Measurements from ENCODE around the gene TOR1A.

DNA sequence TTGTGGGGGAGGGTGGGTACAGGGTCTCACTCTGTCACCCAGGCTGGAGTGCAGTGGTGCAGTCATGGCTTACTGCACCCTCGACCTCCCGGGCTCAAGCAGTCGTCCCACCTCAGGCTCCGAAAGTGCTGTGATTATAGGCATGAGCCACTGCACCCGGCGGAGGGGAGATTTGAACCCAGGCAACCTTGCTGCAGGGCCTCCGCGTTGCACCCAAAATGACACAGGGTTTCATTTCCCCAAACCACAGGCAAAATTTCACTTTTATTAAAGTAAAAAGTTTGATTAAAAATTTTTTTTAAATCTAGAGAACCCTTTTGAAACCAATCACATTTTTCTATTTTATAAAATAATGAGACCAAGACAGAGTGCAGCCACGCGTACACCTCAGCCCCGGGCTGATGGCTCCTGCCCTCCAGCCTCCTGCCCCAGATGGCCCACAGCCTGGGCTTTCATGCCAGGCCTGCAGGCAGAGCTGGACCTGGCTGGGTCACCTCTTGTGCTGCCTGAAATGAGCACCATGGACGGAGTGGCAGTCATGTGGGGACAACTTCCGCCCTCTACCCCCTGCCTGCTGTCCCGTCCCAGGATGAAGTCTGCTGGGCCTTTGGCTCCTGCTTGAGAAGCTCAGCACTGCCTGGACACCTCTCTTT lies 41.9 kb upstream of the TOR1A start:
- TF ChIP-seq, protein P1, sequence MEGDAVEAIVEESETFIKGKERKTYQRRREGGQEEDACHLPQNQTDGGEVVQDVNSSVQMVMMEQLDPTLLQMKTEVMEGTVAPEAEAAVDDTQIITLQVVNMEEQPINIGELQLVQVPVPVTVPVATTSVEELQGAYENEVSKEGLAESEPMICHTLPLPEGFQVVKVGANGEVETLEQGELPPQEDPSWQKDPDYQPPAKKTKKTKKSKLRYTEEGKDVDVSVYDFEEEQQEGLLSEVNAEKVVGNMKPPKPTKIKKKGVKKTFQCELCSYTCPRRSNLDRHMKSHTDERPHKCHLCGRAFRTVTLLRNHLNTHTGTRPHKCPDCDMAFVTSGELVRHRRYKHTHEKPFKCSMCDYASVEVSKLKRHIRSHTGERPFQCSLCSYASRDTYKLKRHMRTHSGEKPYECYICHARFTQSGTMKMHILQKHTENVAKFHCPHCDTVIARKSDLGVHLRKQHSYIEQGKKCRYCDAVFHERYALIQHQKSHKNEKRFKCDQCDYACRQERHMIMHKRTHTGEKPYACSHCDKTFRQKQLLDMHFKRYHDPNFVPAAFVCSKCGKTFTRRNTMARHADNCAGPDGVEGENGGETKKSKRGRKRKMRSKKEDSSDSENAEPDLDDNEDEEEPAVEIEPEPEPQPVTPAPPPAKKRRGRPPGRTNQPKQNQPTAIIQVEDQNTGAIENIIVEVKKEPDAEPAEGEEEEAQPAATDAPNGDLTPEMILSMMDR (IDR thresholded peaks at IDR 0.05) = no peak
- no peak for TF ChIP-seq POLR2A (IDR thresholded peaks at IDR 0.05)

Data from vagina (tissue), 2 donors.